Body of pancreas (tissue), 4 donors: ENCODE measurements around the gene USP11. TPM values are rescaled to one million over a fixed set of nuclear protein-coding genes. Genes with fewer than 3 reads are reported as not detected.
"Not testable (repeated sequence)": the region's sequence is repeated elsewhere in the genome, so short reads cannot be mapped to it uniquely, and the experiment has no call there.

Experiments used
- ATAC-seq: fragments of 150-250 bp; one replicate; pipeline ENCODE4 v1.9.1; 2016
- DNase-seq, 4 donors: peaks; one replicate each; pipeline ENCODE4 v3.0.0-alpha.2; 2019
- H3K27ac ChIP-seq, 4 donors: fragments of 200-600 bp; sonication (generic); 1 replicate in 3 of 4; 2 replicates in 1 of 4; pipeline versions ENCODE4 v1.5.1 to v1.6.1; 2016 to 2019; ENCODE audit warnings: mild to moderate bottlenecking in 1 of 4, mixed read lengths in 1 of 4, moderate library complexity in 1 of 4
- H3K27me3 ChIP-seq, 2 donors: fragments of 200-600 bp; sonication (generic); one replicate each; pipeline ENCODE4 v1.6.0; 2016; ENCODE audit warnings: mild to moderate bottlenecking in 1 of 2
- H3K36me3 ChIP-seq, 2 donors: fragments of 200-600 bp; sonication (generic); replicated peaks in 1 of 2; 2 replicates each; pipeline ENCODE4 v1.5.1; 2016; ENCODE audit warnings: low read depth in 2 of 2; ENCODE audit not compliant: insufficient read depth in 1 of 2
- H3K4me1 ChIP-seq: fragments of 200-600 bp; sonication (generic); one replicate; pipeline ENCODE4 v1.6.0; 2016
- H3K4me3 ChIP-seq, 2 donors: fragments of 200-600 bp; sonication (generic); 1 replicate in 1 of 2; 2 replicates in 1 of 2; pipeline ENCODE4 v1.5.1; 2016 to 2019
- H3K9me3 ChIP-seq, 3 donors: fragments of 200-600 bp; sonication (generic); 1 replicate in 2 of 3; 2 replicates in 1 of 3; pipeline ENCODE4 v1.5.1; 2016
- CTCF ChIP-seq, 7 experiments: fragments of 450-650 bp in 4 of 7; fragments of 200-600 bp in 3 of 7; sonication (generic) in 3 of 7; IDR thresholded peaks; one replicate each; pipeline ENCODE4 v1.5.1; 2016 to 2019; ENCODE audit warnings: antibody characterized with exemption in 7 of 7
- POLR2A ChIP-seq, 3 donors: fragments of 450-650 bp; IDR thresholded peaks; one replicate each; pipeline ENCODE4 v1.6.1; 2016; ENCODE audit warnings: antibody characterized with exemption in 3 of 3, mild to moderate bottlenecking in 2 of 3
- WGBS, 2 donors: methylation state at CpG; one replicate each; pipeline ENCODE4 v1.1.5; 2017; 5-methylcytosine and 5-hydroxymethylcytosine counted together
- intact Hi-C: fragments of 100-400 bp; cut with DNase I; formaldehyde crosslinking; loops from one replicate; pipeline ENCODE4 v1.15.1; 2023
- total RNA-seq, 2 donors: library from RNA; depleted of rRNA; stranded (reverse); fragments of >200 nt; gene quantifications; one replicate each; pipeline ENCODE4 v1.1.0, GENCODE V29; 2016

The USP11 gene
- total RNA-seq, 2 donors from 2014 or later: 23.1 to 33.3 TPM

GRCh38 chrX:47283015-47283771, 50.4 kb downstream of the USP11 start:
- Histone ChIP-seq H3K9me3 (no peaks in the 10 kb centered on the region), H3K4me3 (no peak overlapping the region), H3K36me3 (no peaks in the 10 kb centered on the region), H3K27ac (no peak overlapping the region), H3K27me3 (no peaks in the 10 kb centered on the region), H3K4me1 (no peaks in the 10 kb centered on the region)
- 40 to 60% methylated on average over 1 to 17 of the region's 18 CpGs for WGBS, 2 donors
- intact Hi-C loops: no loop called here
- ATAC-seq (no peak), DNase-seq (peak in 3 of 4 donors; percentile 11 to 34 (median 34))
- TF ChIP-seq POLR2A (IDR thresholded peaks at IDR 0.05) (no peak), CTCF (IDR thresholded peaks at IDR 0.05) (no peak)

DNA sequence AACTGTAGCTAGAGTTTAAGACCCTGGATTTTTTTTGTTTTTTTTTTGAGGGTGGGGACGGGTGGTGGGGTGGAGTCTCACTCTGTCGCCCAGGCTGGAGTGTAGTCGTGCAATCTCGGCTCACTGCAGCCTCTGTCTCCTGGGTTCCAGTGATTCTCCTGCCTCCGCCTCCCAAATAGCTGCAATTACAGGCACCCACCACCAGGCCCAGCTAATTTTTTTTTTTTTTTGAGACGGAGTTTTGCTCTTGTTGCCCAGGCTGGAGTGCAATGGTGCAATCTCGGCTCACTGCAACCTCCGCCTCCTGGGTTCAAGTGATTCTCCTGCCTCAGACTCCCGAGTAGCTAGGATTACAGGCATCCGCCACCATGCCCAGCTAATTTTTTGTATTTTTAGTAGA, 51.8 kb downstream of the USP11 start:
- H3K9me3 ChIP-seq, DNase-seq, H3K36me3 ChIP-seq, H3K27ac ChIP-seq, H3K27me3 ChIP-seq, H3K4me3 ChIP-seq, ATAC-seq, intact Hi-C loops, H3K4me1 ChIP-seq: not testable (repeated sequence)
- WGBS, 2 donors: 84 to 89% methylated on average over 6 to 10 of the region's 10 CpGs

DNA sequence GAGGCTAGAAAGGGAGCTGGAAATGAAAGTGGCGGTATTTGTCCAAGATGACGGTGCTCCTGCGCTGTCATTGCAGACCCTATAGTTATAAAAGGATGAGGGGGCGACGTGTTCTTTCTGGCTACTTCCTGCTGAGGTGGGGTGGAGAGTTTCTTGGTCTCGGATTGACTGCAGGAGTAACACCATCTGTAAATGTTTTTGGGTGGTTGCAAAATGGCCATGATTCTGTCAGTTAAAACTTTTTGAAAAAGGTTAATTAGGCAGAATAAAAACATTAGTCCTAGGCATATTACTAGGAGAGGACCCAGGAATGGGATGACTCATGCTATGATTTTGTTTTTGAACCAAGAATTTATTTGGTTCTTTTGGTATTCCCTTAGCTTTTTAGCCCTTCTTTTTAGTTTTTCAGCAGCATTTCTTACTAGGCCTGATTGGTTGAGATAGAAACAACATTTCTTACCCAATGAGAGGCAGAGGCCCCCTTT, 53.1 kb downstream of the USP11 start:
- Histone ChIP-seq H3K27ac (no peak overlapping the region), H3K27me3 (no peaks in the 10 kb centered on the region), H3K4me1 (no peaks in the 10 kb centered on the region), H3K36me3 (no peaks in the 10 kb centered on the region), H3K4me3 (no peak overlapping the region), H3K9me3 (no peaks in the 10 kb centered on the region)
- DNase-seq: no peak
- no peak for ATAC-seq
- intact Hi-C loops: no loop called here
- 50 to 56% methylated on average over 6 of the region's 6 CpGs for WGBS, 2 donors
- TF ChIP-seq POLR2A (IDR thresholded peaks at IDR 0.05): no peak
- no peak for TF ChIP-seq CTCF (IDR thresholded peaks at IDR 0.05)

- no peak for DNase-seq
- intact Hi-C loops: no loop called here
- no peak for ATAC-seq
- 71 to 82% methylated on average over 4 to 5 of the region's 5 CpGs for WGBS, 2 donors
- no peak overlapping the region for H3K27ac ChIP-seq
- H3K4me3 ChIP-seq: no peak overlapping the region
- no peaks in the 10 kb centered on the region for H3K4me1 ChIP-seq
- TF ChIP-seq CTCF (IDR thresholded peaks at IDR 0.05) (no peak), POLR2A (IDR thresholded peaks at IDR 0.05) (no peak)
- H3K27me3 ChIP-seq: no peaks in the 10 kb centered on the region
- H3K9me3 ChIP-seq: no peaks in the 10 kb centered on the region
- no peaks in the 10 kb centered on the region for H3K36me3 ChIP-seq
These were observed 60.3 kb downstream of the USP11 start for GRCh38 chrX:47293106-47293505.

GRCh38 chrX:47296766-47297365, 64.1 kb downstream of the USP11 start:
- Histone ChIP-seq H3K27me3 (no peaks in the 10 kb centered on the region), H3K4me1 (no peaks in the 10 kb centered on the region), H3K9me3 (no peaks in the 10 kb centered on the region), H3K36me3 (no peaks in the 10 kb centered on the region), H3K27ac (no peak overlapping the region), H3K4me3 (no peak overlapping the region)
- WGBS, 2 donors: 53 to 65% methylated on average over 5 of the region's 5 CpGs
- intact Hi-C loops: no loop called here
- ATAC-seq (no peak), DNase-seq (no peak)
- no peak for TF ChIP-seq POLR2A (IDR thresholded peaks at IDR 0.05)
- no peak for TF ChIP-seq CTCF (IDR thresholded peaks at IDR 0.05)
